K562 (cell line): ENCODE data around the gene ODAD4. TPM values are rescaled to one million over a fixed set of nuclear protein-coding genes. Genes with fewer than 3 reads are reported as not detected.

Experiments used
- ATAC-seq: fragments of 200-7000 bp; cut with Tn5 transposase; 3 replicates; pipeline ENCODE4 v1.9.1; 2020; ENCODE audit warnings: moderate library complexity
- BruUV-seq: library from RNA; stranded (reverse); fragments of 400-500 nt; replicated peaks from 2 replicates; lab custom pipeline; 2021; lab: Mats Ljungman, UMichigan
- CTCF ChIA-PET: fragments of 300-600 bp; formaldehyde crosslinking; extraction: SDS; loops from one replicate; lab custom pipeline; 2021; ENCODE audit warnings: low intra/inter-chr PET ratio; lab: Yijun Ruan, JAX
- POLR2A ChIA-PET: fragments of 300-600, 350-650 bp; sonication (Branson Sonifier 250); formaldehyde crosslinking; extraction: SDS; loops from one replicate; lab custom pipeline; 2021; ENCODE audit warnings: antibody characterized with exemption, inconsistent platforms; lab: Yijun Ruan, JAX
- DNase-seq, 4 experiments: peaks; one replicate each; pipeline versions ENCODE4 v3.0.0 to v3.0.0-alpha.2; 2011 to 2018; ENCODE audit warnings: low spot score in 3 of 4, mixed read lengths in 3 of 4; ENCODE audit errors: extremely low read depth in 1 of 4
- FAIRE-seq: peaks from 2 replicates; lab custom pipeline; 2011; peaks lifted over from hg19 to GRCh38; lab: Jason Lieb, UNC
- H2AFZ ChIP-seq: 2 replicates; pipeline ENCODE4 v1.6.0; 2011; ENCODE audit warnings: low read depth, low read length, control low read depth, inconsistent platforms
- H3K27ac ChIP-seq: fragments of 200-600 bp; 3 replicates; pipeline ENCODE4 v1.8.0; 2011; ENCODE audit warnings: low read depth, mild to moderate bottlenecking, control low read depth, inconsistent platforms, low read length, moderate library complexity, mixed read lengths; ENCODE audit errors: extremely low read depth
- H3K27me3 ChIP-seq, 2 experiments: fragments of 300-600 bp in 1 of 2; 2 replicates in 1 of 2; 3 replicates in 1 of 2; pipeline versions ENCODE4 v1.6.0 to v1.8.0; 2011; ENCODE audit warnings: inconsistent platforms in 2 of 2, low read length in 2 of 2, mild to moderate bottlenecking in 1 of 2, mixed read lengths in 1 of 2, moderate library complexity in 1 of 2; ENCODE audit not compliant: control insufficient read depth in 2 of 2, insufficient read depth in 2 of 2
- H3K36me3 ChIP-seq: fragments of 300-600 bp; 3 replicates; pipeline ENCODE4 v1.8.0; 2011; ENCODE audit warnings: mild to moderate bottlenecking, low read length, inconsistent platforms; ENCODE audit not compliant: control insufficient read depth, insufficient read depth
- H3K4me1 ChIP-seq, 2 experiments: fragments of 200-600 bp in 1 of 2; replicated peaks in 1 of 2; 2 replicates in 1 of 2; 3 replicates in 1 of 2; pipeline versions ENCODE4 v1.5.1 to v1.8.0; 2011; ENCODE audit warnings: inconsistent platforms in 2 of 2, low read length in 2 of 2, mild to moderate bottlenecking in 1 of 2, mixed read lengths in 1 of 2, moderate library complexity in 1 of 2; ENCODE audit not compliant: control insufficient read depth in 2 of 2, insufficient read depth in 2 of 2
- H3K4me2 ChIP-seq: 2 replicates; pipeline ENCODE4 v1.6.1; 2011; ENCODE audit warnings: low read length, control low read depth, inconsistent platforms, mixed read lengths; ENCODE audit not compliant: insufficient read depth
- H3K4me3 ChIP-seq: fragments of 200-600 bp; sonication (generic), shearing (Covaris generic); 2 replicates; pipeline ENCODE4 v1.5.1; 2016; ENCODE audit warnings: control low read depth, inconsistent platforms
- H3K79me2 ChIP-seq: fragments of 200-600 bp; 3 replicates; pipeline ENCODE4 v1.8.0; 2011; ENCODE audit warnings: low read length, inconsistent platforms; ENCODE audit not compliant: control insufficient read depth, insufficient read depth
- H3K9ac ChIP-seq, 2 experiments: 2 replicates each; pipeline versions ENCODE4 v1.6.0 to v1.6.1; 2011; ENCODE audit warnings: low read depth in 2 of 2, low read length in 2 of 2, control low read depth in 1 of 2, inconsistent platforms in 1 of 2, mild to moderate bottlenecking in 1 of 2, mixed read lengths in 1 of 2; ENCODE audit not compliant: insufficient read depth in 1 of 2
- H3K9me1 ChIP-seq: one replicate; pipeline ENCODE4 v1.6.0; 2011; ENCODE audit warnings: inconsistent platforms, mild to moderate bottlenecking, low read length, moderate library complexity; ENCODE audit not compliant: control insufficient read depth, insufficient read depth
- H3K9me3 ChIP-seq: replicated peaks from 2 replicates; pipeline ENCODE4 v1.5.1; 2011; ENCODE audit warnings: low read depth, low read length, inconsistent platforms; ENCODE audit not compliant: control insufficient read depth, insufficient read depth
- H4K20me1 ChIP-seq: replicated peaks from 2 replicates; pipeline ENCODE4 v1.6.1; 2011; ENCODE audit warnings: low read length, inconsistent platforms, mixed read lengths; ENCODE audit not compliant: control insufficient read depth, insufficient read depth
- ADNP ChIP-seq: fragments of 200-800 bp; sonication (Bioruptor generic); IDR thresholded peaks from 2 replicates; pipeline ENCODE4 v1.6.1; 2016; ENCODE audit warnings: missing genetic modification characterization, missing compliant biosample characterization
- CBX1 ChIP-seq: sonication (generic); IDR thresholded peaks from 2 replicates; pipeline ENCODE4 v1.6.1; 2016; ENCODE audit warnings: antibody characterized with exemption, low read depth, mild to moderate bottlenecking
- FIP1L1 ChIP-seq: fragments of 200-400 bp; formaldehyde crosslinking; IDR thresholded peaks from 2 replicates; pipeline ENCODE4 v1.6.1; 2018; ENCODE audit warnings: mild to moderate bottlenecking, low read depth, low read length; ENCODE audit not compliant: poor library complexity, severe bottlenecking
- GABPA ChIP-seq: fragments of 200-800 bp; sonication (Bioruptor generic); conservative IDR thresholded peaks from 2 replicates; pipeline ENCODE4 v1.6.1; 2016; ENCODE audit warnings: low read depth, missing genetic modification characterization, missing compliant biosample characterization
- NFATC3 ChIP-seq: fragments of 450-650 bp; IDR thresholded peaks from 2 replicates; pipeline ENCODE4 v1.6.1; 2017; ENCODE audit warnings: mild to moderate bottlenecking
- POLR2A ChIP-seq: fragments of 450-650 bp; conservative IDR thresholded peaks from 2 replicates; pipeline ENCODE4 v1.6.1; 2016
- POLR2AphosphoS5 ChIP-seq: IDR thresholded peaks from 2 replicates; pipeline ENCODE4 v1.6.1; 2011; ENCODE audit warnings: mild to moderate bottlenecking, low read depth, low read length, moderate library complexity; ENCODE audit not compliant: control insufficient read depth, insufficient read depth
- POLR2G ChIP-seq: fragments of 200-400 bp; formaldehyde crosslinking; IDR thresholded peaks from 2 replicates; pipeline ENCODE4 v1.6.1; 2017; ENCODE audit warnings: low read depth, mild to moderate bottlenecking, antibody characterized with exemption, low read length, moderate library complexity
- RBFOX2 ChIP-seq: fragments of 200-400 bp; formaldehyde crosslinking; IDR thresholded peaks from 2 replicates; pipeline ENCODE4 v1.6.1; 2017; ENCODE audit warnings: low read depth, mild to moderate bottlenecking, low read length, moderate library complexity
- STAT5A ChIP-seq: IDR thresholded peaks from 2 replicates; pipeline ENCODE4 v1.6.1; 2012; ENCODE audit warnings: low read length, inconsistent platforms, borderline replicate concordance
- TRIM28 ChIP-seq: fragments of 450-650 bp; IDR thresholded peaks from 2 replicates; pipeline ENCODE4 v1.6.1; 2017
- ZFP91 ChIP-seq: sonication (generic); formaldehyde crosslinking; IDR thresholded peaks from 2 replicates; pipeline ENCODE4 v1.8.0; 2022; ENCODE audit warnings: mild to moderate bottlenecking, missing genetic modification reagents
- ZKSCAN8 ChIP-seq: fragments of 200-800 bp; sonication (Bioruptor generic); IDR thresholded peaks from 2 replicates; pipeline ENCODE4 v1.6.1; 2016; ENCODE audit warnings: missing genetic modification characterization, missing compliant biosample characterization
- WGBS: fragments of 100-300 bp; shearing (Covaris generic); methylation state at CpG from one replicate; pipeline ENCODE4 v1.1.6; 2016; ENCODE audit warnings: low coverage, mixed read lengths; ENCODE audit not compliant: insufficient coverage; ENCODE audit errors: missing lambda C conversion rate; 5-methylcytosine and 5-hydroxymethylcytosine counted together
- in situ Hi-C: fragments of 300-500 bp; cut with MboI; formaldehyde crosslinking; loops from 4 replicates; pipeline ENCODE4 v1.15.0; 2018; ENCODE audit warnings: inconsistent platforms, mixed read lengths
- intact Hi-C: fragments of 100-400 bp; cut with micrococcal nuclease; formaldehyde crosslinking; loops from 2 replicates; pipeline ENCODE4 v1.14.2; 2022
- polyA plus RNA-seq, 8 experiments: library from polyadenylated mRNA; depleted of rRNA in 4 of 8; stranded (reverse) in 5 of 8; unstranded in 3 of 8; fragments of >200 nt; fragmentation: Nextera tagmentation in 2 of 8; fragmentation: Illumina TruSeq in 1 of 8; extraction: Ambion mirVana in 2 of 8; extraction: Trizol in 1 of 8; gene quantifications; 2 replicates each; pipeline versions ENCODE4 v1.2.1 to v1.2.3, GENCODE V29; 2011 to 2014; ENCODE audit warnings: inconsistent platforms in 1 of 8, missing spikeins in 1 of 8
- total RNA-seq, 7 experiments: library from RNA; depleted of rRNA in 6 of 7; stranded (reverse); fragments of >200 nt in 6 of 7; fragmentation: Illumina TruSeq in 2 of 7; extraction: Trizol in 2 of 7; gene quantifications; 2 replicates each; pipeline versions ENCODE4 v1.2.1 to v1.2.3, GENCODE V29; 2011 to 2021; ENCODE audit warnings: low replicate concordance in 1 of 7

Gene ODAD4
- total and polyA plus RNA-seq, 9 of the 15 experiments (the other 6 are each of a cell fraction or from before 2014, with no cell fraction given) = 0.09 to 0.98 (median 0.51) TPM

- Histone ChIP-seq H4K20me1 (no peaks in the 10 kb centered on the region; the same call in 1 of the 2 replicates), H2AFZ (no peak overlapping the region), H3K27ac (no peak overlapping the region; the same call in 2 of the 3 replicates), H3K4me2 (peak overlapping the region; percentile 96; the same call in 1 of the 2 replicates), H3K4me3 (peak overlapping the region; percentile 95; the same call in 1 of the 2 replicates), H3K36me3 (peaks cover 41% of the 10 kb centered on the region; the same call in 2 of the 3 replicates), H3K79me2 (peaks cover 16% of the 10 kb centered on the region), H3K9ac (peak overlapping the region; percentile 88 to 93; a peak in 2 of 4 replicates), H3K9me3 (no peaks in the 10 kb centered on the region; the same call in 1 of the 2 replicates), H3K4me1 (peaks cover 10 to 37% of the 10 kb centered on the region in 2 experiments; a peak in 4 of 5 replicates), H3K9me1 (peaks cover 3% of the 10 kb centered on the region), H3K27me3 (no peaks in the 10 kb centered on the region)
- ATAC-seq (no peak), FAIRE-seq (no peak), DNase-seq (no peak)
- no TSS peak for BruUV-seq
- 0 out of 2 replicates have a peak, but pooled peaks have one; percentile 15 for TF ChIP-seq CBX1
- 0 out of 2 replicates have a peak, but pooled peaks have one; percentile 8 for TF ChIP-seq POLR2A
- no peak for TF ChIP-seq ZFP91 (CRISPR knock-in tag)
- no peak for TF ChIP-seq ADNP (tag)
- TF ChIP-seq GABPA (tag) = no peak
- no peak for TF ChIP-seq ZKSCAN8 (CRISPR knock-in tag)
- no peak for TF ChIP-seq STAT5A
- TF ChIP-seq TRIM28 = no peak
- no peak for TF ChIP-seq NFATC3
- TF ChIP-seq POLR2AphosphoS5 = 0 out of 2 replicates have a peak, but pooled peaks have one; percentile 9
- peak; percentile 73 for TF ChIP-seq POLR2G
- TF ChIP-seq FIP1L1 = peak; percentile 5
- 0 out of 2 replicates have a peak, but pooled peaks have one; percentile 33 for TF ChIP-seq RBFOX2
- POLR2A ChIA-PET = interaction anchor here (0.6 to 1.9 kb wide), 6 partner anchors 9 to 21 kb away, joined by 3 to 8 read pairs (median 4); no protein-coding TSS in a partner anchor
- in situ Hi-C loops = no loop called here
- intact Hi-C loops = loop anchor here (5.0 kb wide), 1 partner anchor 59 kb away; no protein-coding TSS in a partner anchor
- 95% methylated on average over 23 of the region's 37 CpGs for WGBS
- CTCF ChIA-PET = no interaction called here
These were observed 37.6 kb downstream of the ODAD4 start for GRCh38 chr17:41967921-41968578.
